Ascending aorta (tissue), 2 donors: ENCODE data around the gene UTY. TPM values are rescaled to one million over a fixed set of nuclear protein-coding genes. Genes with fewer than 3 reads are reported as not detected.

ENCODE experiments used
- DNase-seq, 2 donors: peaks; one replicate each; pipeline ENCODE4 v3.0.0-alpha.2; 2019; ENCODE audit warnings: low spot score in 2 of 2
- H3K27ac ChIP-seq, 2 donors: fragments of 200-600 bp; sonication (generic); one replicate each; pipeline ENCODE4 v1.5.1; 2016 to 2017; ENCODE audit warnings: mild to moderate bottlenecking in 1 of 2
- H3K27me3 ChIP-seq: fragments of 200-600 bp; sonication (generic); one replicate; pipeline ENCODE4 v1.5.1; 2017
- H3K36me3 ChIP-seq, 2 donors: fragments of 200-600 bp; sonication (generic); one replicate each; pipeline ENCODE4 v1.5.1; 2016
- H3K4me1 ChIP-seq, 2 donors: fragments of 200-600 bp; sonication (generic); one replicate each; pipeline ENCODE4 v1.5.1; 2016 to 2017; ENCODE audit warnings: mild to moderate bottlenecking in 1 of 2
- H3K4me3 ChIP-seq, 2 donors: fragments of 200-600 bp; sonication (generic); one replicate each; pipeline ENCODE4 v1.5.1; 2016 to 2017; ENCODE audit warnings: mild to moderate bottlenecking in 1 of 2
- H3K9me3 ChIP-seq, 2 donors: fragments of 200-600 bp; sonication (generic); one replicate each; pipeline ENCODE4 v1.5.1; 2016
- CTCF ChIP-seq, 3 experiments: fragments of 200-600 bp in 2 of 3; fragments of 450-650 bp in 1 of 3; sonication (generic) in 2 of 3; IDR thresholded peaks; one replicate each; pipeline ENCODE4 v1.5.1; 2016 to 2019; ENCODE audit warnings: antibody characterized with exemption in 3 of 3, mild to moderate bottlenecking in 1 of 3, moderate library complexity in 1 of 3
- intact Hi-C: fragments of 100-400 bp; cut with DNase I; formaldehyde crosslinking; loops from one replicate; pipeline ENCODE4 v1.15.1; 2023
- total RNA-seq: library from RNA; depleted of rRNA; stranded (reverse); fragments of >200 nt; gene quantifications from one replicate; pipeline ENCODE4 v1.1.0, GENCODE V29; 2016

Gene UTY
- total RNA-seq, 1 donor from 2014 or later, result not detected

DNA sequence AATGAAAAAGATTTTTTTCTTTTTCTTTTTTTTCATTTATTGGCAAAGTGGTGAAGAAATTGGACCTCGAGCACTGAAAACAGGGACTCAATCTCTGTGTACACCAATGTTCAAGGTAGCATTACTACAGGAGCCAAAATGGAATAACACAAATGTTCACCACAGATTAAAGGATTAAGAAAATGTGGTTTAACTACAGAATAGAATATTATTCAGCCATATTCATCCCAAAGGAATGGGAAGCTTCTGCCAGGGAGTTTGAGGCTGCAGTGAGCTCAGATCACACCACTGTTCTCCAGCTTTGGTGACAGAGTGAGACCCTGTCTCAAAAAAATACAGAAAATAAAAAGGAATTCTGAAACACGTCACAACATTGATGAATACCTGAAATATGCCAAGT is 81.0 kb downstream of the UTY start:
- H3K36me3 ChIP-seq, result no peaks in the 10 kb centered on the region
- H3K4me1 ChIP-seq, result no peaks in the 10 kb centered on the region
- no peak for DNase-seq
- intact Hi-C loops, result no loop called here
- no peak overlapping the region for H3K4me3 ChIP-seq
- H3K27me3 ChIP-seq, result no peaks in the 10 kb centered on the region
- TF ChIP-seq CTCF (IDR thresholded peaks at IDR 0.05), result no peak
- H3K27ac ChIP-seq, result no peak overlapping the region
- no peaks in the 10 kb centered on the region for H3K9me3 ChIP-seq

- no peak for TF ChIP-seq CTCF (IDR thresholded peaks at IDR 0.05)
Measured at GRCh38 chrY:13381110-13381683, 98.6 kb downstream of the UTY start.

GRCh38 chrY:13370868-13371800 is 108.7 kb downstream of the UTY start:
- Histone ChIP-seq H3K9me3 (no peaks in the 10 kb centered on the region), H3K4me3 (no peak overlapping the region), H3K4me1 (no peaks in the 10 kb centered on the region), H3K27ac (no peak overlapping the region), H3K27me3 (no peaks in the 10 kb centered on the region), H3K36me3 (no peaks in the 10 kb centered on the region)
- DNase-seq, result no peak
- intact Hi-C loops, result no loop called here
- no peak for TF ChIP-seq CTCF (IDR thresholded peaks at IDR 0.05)

More at GRCh38 chrY:13381110-13381683, 98.6 kb downstream of the UTY start:
- H3K27ac ChIP-seq, result no peak overlapping the region
- H3K4me1 ChIP-seq, result no peaks in the 10 kb centered on the region
- no peak overlapping the region for H3K4me3 ChIP-seq
- H3K9me3 ChIP-seq, result no peaks in the 10 kb centered on the region
- no peaks in the 10 kb centered on the region for H3K36me3 ChIP-seq
- H3K27me3 ChIP-seq, result no peaks in the 10 kb centered on the region
- intact Hi-C loops, result no loop called here
- DNase-seq, result no peak

GRCh38 chrY:13370245-13370644 is 109.6 kb downstream of the UTY start:
- DNase-seq, result no peak
- intact Hi-C loops, result no loop called here
- Histone ChIP-seq H3K27me3 (no peaks in the 10 kb centered on the region), H3K9me3 (no peaks in the 10 kb centered on the region), H3K36me3 (no peaks in the 10 kb centered on the region), H3K4me3 (no peak overlapping the region), H3K27ac (no peak overlapping the region), H3K4me1 (no peaks in the 10 kb centered on the region)
- no peak for TF ChIP-seq CTCF (IDR thresholded peaks at IDR 0.05)

DNA sequence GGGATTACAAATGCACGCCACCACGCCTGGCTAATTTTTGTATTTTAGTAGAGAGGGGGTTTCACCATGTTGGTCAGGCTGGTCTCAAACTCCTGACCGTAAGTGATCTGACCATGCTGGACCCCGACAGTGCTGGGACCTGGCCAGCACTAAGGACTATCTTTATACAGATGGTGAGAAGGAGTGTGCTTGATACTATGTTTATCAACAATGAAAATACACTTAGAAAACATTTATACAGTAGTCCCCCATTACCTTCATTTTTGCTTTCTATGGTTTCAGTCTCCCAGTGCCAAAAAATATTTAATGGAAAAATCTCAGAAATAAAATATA is 111.4 kb downstream of the UTY start:
- no peaks in the 10 kb centered on the region for H3K9me3 ChIP-seq
- H3K27me3 ChIP-seq, result no peaks in the 10 kb centered on the region
- H3K4me1 ChIP-seq, result no peaks in the 10 kb centered on the region
- no peaks in the 10 kb centered on the region for H3K36me3 ChIP-seq
- no peak for TF ChIP-seq CTCF (IDR thresholded peaks at IDR 0.05)
- H3K4me3 ChIP-seq, result no peak overlapping the region
- intact Hi-C loops, result no loop called here
- H3K27ac ChIP-seq, result no peak overlapping the region
- DNase-seq, result no peak
